ENCODE measurements around the gene EIF4G3. TPM values are rescaled to one million over a fixed set of nuclear protein-coding genes. Genes with fewer than 3 reads are reported as not detected.

EIF4G3 gene
- polyA plus RNA-seq, 1 of the 3 experiments (the other 2 are of a cell fraction), result 32.0 TPM

DNA sequence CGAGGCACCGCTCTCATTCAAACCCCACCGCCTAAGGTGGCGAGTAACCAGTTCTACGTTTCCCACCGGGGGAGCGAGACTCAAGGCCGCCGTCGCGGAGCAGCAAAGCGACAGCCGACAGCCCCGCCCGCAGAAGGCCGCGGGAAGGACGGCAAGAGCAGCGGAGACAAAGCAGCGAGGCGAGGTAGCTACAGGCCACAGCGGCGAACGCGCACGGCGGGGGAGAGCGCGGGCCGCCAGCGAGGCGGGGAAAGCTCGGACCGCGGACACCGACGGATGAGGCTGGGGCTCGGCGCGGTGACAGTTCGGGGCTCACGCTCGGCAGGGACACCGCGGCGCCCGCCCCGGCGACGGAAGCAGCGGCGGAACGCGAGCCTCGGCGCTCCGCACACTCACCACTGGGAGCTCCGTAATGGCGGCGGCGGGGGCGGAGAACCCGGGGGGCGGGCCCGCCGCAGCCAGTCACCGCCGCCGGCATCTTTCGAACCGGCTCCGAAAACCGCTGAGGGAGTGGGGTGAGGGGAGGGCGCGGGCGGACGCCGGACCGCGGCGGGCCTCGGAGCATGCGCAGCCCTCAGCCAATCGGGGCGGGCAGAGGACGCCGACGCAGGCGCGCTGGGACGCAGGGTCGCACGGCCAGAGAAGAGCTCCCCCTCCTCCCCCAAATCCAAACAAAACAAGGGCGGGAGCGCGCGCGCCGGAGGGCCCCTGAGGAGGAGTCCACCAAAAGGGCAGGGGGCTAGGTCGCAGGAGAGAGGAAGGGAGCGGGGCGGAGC lies 390.3 kb downstream of the EIF4G3 start (continued):
- TF ChIP-seq RFX5 (IDR thresholded peaks at IDR 0.05; ENCODE audit: low read length) (no peak), FOXM1 (IDR thresholded peaks at IDR 0.05; ENCODE audit: low read depth) (peak; percentile 100), NRF1 (IDR thresholded peaks at IDR 0.05; ENCODE audit: low read depth, low read length) (peak; percentile 99), GATA2 (CRISPR knock-in tag; IDR thresholded peaks at IDR 0.05) (no peak)
- TF ChIP-seq, protein P1, sequence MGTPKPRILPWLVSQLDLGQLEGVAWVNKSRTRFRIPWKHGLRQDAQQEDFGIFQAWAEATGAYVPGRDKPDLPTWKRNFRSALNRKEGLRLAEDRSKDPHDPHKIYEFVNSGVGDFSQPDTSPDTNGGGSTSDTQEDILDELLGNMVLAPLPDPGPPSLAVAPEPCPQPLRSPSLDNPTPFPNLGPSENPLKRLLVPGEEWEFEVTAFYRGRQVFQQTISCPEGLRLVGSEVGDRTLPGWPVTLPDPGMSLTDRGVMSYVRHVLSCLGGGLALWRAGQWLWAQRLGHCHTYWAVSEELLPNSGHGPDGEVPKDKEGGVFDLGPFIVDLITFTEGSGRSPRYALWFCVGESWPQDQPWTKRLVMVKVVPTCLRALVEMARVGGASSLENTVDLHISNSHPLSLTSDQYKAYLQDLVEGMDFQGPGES (IDR thresholded peaks at IDR 0.05; ENCODE audit: low read depth, low read length), result no peak
- TF ChIP-seq, protein P2, sequence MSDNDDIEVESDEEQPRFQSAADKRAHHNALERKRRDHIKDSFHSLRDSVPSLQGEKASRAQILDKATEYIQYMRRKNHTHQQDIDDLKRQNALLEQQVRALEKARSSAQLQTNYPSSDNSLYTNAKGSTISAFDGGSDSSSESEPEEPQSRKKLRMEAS (IDR thresholded peaks at IDR 0.05; ENCODE audit: low read depth), result peak; percentile 31; the same call in 1 of the 2 replicates
- TF ChIP-seq, protein P3, sequence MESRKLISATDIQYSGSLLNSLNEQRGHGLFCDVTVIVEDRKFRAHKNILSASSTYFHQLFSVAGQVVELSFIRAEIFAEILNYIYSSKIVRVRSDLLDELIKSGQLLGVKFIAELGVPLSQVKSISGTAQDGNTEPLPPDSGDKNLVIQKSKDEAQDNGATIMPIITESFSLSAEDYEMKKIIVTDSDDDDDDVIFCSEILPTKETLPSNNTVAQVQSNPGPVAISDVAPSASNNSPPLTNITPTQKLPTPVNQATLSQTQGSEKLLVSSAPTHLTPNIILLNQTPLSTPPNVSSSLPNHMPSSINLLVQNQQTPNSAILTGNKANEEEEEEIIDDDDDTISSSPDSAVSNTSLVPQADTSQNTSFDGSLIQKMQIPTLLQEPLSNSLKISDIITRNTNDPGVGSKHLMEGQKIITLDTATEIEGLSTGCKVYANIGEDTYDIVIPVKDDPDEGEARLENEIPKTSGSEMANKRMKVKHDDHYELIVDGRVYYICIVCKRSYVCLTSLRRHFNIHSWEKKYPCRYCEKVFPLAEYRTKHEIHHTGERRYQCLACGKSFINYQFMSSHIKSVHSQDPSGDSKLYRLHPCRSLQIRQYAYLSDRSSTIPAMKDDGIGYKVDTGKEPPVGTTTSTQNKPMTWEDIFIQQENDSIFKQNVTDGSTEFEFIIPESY (IDR thresholded peaks at IDR 0.05; ENCODE audit: borderline replicate concordance, low read depth), result no peak
- TF ChIP-seq, protein P4, sequence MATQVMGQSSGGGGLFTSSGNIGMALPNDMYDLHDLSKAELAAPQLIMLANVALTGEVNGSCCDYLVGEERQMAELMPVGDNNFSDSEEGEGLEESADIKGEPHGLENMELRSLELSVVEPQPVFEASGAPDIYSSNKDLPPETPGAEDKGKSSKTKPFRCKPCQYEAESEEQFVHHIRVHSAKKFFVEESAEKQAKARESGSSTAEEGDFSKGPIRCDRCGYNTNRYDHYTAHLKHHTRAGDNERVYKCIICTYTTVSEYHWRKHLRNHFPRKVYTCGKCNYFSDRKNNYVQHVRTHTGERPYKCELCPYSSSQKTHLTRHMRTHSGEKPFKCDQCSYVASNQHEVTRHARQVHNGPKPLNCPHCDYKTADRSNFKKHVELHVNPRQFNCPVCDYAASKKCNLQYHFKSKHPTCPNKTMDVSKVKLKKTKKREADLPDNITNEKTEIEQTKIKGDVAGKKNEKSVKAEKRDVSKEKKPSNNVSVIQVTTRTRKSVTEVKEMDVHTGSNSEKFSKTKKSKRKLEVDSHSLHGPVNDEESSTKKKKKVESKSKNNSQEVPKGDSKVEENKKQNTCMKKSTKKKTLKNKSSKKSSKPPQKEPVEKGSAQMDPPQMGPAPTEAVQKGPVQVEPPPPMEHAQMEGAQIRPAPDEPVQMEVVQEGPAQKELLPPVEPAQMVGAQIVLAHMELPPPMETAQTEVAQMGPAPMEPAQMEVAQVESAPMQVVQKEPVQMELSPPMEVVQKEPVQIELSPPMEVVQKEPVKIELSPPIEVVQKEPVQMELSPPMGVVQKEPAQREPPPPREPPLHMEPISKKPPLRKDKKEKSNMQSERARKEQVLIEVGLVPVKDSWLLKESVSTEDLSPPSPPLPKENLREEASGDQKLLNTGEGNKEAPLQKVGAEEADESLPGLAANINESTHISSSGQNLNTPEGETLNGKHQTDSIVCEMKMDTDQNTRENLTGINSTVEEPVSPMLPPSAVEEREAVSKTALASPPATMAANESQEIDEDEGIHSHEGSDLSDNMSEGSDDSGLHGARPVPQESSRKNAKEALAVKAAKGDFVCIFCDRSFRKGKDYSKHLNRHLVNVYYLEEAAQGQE (IDR thresholded peaks at IDR 0.05; ENCODE audit: low read depth, low read length), result no peak
- TF ChIP-seq, protein P5, sequence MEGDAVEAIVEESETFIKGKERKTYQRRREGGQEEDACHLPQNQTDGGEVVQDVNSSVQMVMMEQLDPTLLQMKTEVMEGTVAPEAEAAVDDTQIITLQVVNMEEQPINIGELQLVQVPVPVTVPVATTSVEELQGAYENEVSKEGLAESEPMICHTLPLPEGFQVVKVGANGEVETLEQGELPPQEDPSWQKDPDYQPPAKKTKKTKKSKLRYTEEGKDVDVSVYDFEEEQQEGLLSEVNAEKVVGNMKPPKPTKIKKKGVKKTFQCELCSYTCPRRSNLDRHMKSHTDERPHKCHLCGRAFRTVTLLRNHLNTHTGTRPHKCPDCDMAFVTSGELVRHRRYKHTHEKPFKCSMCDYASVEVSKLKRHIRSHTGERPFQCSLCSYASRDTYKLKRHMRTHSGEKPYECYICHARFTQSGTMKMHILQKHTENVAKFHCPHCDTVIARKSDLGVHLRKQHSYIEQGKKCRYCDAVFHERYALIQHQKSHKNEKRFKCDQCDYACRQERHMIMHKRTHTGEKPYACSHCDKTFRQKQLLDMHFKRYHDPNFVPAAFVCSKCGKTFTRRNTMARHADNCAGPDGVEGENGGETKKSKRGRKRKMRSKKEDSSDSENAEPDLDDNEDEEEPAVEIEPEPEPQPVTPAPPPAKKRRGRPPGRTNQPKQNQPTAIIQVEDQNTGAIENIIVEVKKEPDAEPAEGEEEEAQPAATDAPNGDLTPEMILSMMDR (IDR thresholded peaks at IDR 0.05), result no peak
